ENCODE results near the gene CLK3.

CLK3 gene

DNA sequence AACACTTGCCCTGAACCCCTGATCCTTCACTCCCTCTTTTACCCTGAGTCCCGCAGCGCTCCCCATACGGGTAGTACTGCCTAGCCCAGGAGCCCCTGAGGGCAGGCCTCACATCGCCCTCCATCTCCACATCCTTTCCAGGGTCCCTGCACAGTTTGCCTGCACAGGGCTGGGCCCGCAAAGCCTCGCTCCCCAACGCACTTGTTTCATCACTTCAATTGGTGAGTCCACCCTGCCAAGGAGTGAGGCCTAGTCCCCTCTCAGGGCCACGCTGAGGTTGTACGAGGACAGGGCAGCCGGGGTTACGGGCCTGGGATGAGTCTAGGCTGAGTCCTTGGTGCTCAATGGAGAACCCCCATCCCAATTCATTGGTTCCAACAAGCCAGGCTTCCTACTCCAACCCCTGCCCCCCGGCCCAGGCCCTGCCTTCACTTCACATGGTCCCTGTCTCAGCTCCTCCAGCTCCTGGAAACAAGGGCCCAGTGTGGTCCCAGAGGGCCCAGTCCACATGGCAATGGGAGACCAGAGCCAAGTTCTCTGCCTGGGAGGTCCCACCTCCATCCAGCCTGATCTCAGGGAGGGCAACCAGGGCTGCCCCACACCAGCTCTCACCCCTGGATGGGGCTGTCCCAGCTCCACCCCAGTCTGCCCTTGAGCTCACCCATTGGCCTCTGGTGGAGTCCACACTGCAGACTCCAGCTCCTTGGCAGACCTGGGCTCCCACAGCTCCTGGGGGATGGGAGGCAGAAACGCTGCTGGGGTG, 12.4 kb upstream of the CLK3 start:
- DNase-seq (ENCODE audit: low read depth): no peak

DNA sequence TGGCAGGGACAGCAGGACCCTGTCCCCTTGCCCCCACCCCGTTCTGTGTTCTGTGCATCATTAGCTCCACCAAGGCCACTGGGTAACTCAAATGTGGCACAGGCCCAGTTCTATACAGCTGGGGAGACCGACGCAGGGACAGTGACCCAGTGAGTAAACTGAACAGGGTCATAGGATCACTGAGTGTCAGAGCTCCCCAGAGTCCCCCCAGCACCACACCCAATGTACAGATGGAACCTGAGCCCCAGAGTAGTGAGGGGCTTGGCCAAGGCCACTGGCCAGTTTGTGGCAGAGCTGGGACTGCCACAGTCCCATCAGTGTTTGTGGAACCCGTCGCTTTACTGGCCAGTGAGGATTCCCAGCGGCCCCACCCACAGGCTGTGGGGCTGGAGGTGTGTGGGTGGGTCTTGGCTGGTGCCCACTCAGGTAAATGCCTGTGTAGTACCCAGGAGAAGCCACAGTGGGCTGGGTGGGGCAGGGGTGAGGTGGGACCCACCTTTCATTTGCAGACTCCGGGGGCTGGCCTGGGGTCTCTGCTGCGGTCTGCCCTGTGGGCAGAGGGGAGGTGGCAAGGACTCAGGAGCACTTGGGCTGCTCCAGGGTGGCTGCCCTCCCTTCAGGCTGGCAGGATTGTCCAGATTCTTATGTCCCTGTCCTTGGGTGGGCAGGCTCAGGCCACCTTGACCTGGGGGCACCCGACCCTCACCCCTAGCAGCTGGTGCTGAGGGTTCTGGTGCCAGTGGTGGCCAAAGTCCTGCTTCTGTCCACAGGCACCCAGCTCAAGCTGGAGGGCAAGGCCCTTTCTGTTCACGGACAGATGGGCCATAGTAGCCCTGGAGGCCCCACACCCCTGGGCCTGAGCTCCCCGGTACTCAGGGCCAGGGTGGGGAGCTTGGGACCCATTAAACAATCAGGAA, 11.6 kb upstream of the CLK3 start:
- no peak for DNase-seq (ENCODE audit: low read depth)

DNA sequence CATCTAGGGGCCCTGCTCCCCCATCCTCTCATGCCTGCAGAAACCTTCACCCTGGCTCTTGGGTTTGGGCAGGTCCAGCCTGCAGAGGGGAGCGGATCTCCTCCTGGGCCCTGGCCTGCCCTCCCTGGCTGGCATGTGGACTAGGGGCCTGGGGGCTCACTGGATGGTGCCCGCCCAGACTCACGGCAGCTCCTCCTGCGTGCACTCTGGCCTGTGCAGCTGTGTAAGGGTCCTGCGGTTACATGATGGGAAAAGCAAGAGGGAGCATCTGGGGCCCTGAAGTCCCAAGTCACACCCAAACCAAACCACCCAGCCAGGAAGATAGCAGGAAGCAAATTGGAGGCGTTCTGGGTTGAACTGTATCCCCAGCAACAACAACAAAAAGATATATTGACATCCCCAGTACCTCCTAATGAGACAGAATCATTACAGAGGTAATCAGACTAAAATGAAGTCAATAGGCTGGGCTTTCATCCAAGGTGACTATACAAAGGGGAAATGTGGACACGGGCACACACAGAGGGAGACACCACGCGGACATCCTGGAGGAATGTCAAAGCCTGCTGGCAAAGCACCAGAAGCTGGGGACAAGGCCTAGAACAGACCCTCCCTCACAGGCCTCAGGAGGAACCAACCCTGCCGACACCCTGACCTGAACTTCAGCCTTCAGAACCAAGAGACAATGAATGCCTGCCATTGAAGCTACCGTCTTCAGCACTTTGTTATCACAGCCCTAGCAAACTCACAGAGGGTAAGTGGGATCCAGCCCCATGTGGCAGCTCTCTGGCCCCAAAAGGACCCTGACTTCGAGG, 10.4 kb upstream of the CLK3 start:
- no peak for DNase-seq (ENCODE audit: low read depth)

- DNase-seq (ENCODE audit: low read depth): no peak
These were observed 9.9 kb upstream of the CLK3 start for GRCh38 chr15:74605795-74606150.

DNA sequence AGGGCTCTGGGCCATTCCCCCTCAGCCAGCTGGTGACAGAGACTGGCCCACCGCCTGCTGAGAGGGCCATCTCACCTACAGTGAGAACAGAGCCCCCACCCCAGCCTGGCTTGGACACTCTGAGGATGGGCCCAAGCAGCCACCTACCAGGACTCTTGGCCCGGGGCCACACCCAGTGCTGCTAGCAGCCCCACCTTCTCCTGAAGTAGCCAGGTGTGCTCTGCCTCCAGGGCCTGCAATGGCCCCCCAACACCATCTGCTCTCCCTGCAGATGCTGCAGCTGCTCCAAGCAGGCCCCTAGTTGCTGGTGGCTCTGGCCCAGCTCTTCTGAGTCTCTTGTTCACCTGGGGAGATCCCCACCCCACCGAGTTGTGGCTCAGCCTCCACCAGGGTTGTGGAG, 6.8 kb upstream of the CLK3 start:
- DNase-seq (ENCODE audit: low read depth): no peak

- no peak for DNase-seq (ENCODE audit: low read depth)
These were observed 5.7 kb upstream of the CLK3 start for GRCh38 chr15:74609938-74610301.

DNA sequence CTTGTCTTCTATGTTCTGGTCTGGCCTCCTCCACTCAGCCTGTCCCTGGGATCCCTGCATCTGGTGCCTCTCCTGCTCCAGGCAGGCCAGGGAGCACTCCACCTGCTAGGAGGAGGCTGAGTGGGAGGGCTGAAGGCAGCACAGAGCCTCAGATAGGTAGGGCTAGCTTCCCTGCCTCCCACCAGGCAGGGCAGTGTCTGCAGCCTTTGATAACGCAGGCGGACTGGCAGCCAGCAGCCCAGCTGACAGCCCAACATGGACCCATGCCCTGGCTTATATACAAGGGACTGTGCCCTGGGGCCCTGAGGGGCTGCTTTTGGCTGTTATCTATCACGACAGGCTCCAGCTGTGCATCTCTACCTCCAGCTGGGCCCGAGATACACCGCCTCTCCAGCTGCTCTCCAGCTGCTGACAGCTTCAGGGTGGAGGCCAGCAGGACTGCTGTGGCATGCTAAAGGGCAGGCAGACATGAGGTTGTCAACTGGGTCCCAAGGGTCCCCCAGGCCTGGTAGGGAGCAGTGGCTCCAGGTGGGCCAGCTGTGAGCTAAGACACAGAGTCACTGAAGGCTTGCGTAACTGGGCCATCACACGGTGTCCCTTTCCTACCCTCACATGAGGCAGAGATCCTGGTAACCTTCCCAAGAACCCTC, 5.2 kb upstream of the CLK3 start:
- DNase-seq (ENCODE audit: low read depth): no peak

GRCh38 chr15:74611341-74611740, 4.3 kb upstream of the CLK3 start:
- DNase-seq (ENCODE audit: low read depth): no peak

GRCh38 chr15:74611834-74612233, 3.8 kb upstream of the CLK3 start:
- no peak for DNase-seq (ENCODE audit: low read depth)

DNA sequence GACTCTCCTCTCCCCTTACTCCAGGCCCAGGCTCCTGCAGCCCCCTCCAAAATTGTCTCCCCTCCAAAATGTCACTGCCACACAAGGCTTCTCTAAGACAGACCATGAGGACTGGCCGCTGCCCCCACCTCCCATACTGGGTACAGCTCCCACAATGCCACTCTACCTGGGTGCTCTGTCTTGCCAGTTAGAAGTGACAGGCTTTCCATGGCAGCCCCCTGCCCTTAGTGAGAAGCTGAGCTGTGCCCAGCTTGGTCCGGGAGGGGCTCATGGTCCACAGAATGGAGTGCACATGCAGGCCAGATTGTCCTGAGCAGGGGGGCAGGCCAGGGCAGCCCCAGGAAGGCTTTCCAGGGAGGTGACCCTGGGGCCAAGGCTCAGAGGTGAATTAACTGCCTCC, 3.0 kb upstream of the CLK3 start:
- no peak for DNase-seq (ENCODE audit: low read depth)

DNA sequence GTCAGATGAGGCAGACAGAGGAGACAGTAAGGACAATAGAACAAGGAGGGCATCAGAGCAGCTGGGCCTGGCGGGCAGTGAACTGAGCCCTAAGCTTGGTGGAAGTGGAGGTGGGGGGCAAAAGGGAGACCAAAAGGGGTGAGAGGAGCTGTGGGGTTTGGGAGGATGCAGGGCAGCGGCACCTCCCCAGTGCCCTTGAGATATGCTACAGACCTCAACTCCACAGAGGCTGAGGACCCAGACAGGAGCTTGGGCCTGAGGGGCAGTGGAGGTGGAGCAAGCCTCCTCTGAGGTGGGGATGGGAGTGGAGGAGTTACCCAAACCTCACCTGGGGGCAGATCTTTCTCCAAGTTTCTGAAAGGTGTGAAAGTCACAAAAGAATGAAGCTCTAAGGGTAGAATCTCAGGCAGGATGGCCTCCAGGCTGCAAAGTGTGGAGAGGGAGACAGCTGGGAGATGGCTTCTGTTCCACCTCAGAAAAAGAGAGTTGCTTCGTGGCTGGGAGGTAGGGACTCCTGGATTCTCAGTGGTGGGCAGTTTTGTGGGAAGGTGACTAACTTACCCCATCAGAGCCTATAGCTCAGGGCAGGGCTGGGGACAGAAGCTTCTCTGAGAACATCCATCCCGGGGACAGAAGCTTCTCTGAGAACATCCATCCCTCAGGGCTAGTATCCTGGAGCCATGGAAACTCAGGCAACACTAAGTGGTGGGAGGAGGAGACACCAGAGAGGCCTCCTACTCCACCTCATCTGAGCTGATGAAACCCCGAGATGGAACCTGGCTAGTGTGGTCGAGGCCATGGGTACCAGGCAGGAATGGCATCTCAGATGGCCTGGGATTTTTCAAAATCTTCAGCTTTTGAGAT, 2.3 kb upstream of the CLK3 start:
- DNase-seq (ENCODE audit: low read depth): no peak

- no peak for DNase-seq (ENCODE audit: low read depth)
These were observed 1.5 kb upstream of the CLK3 start for GRCh38 chr15:74613953-74614743.

- peak; percentile 87 for DNase-seq (ENCODE audit: low read depth)
These were observed 710 bp upstream of the CLK3 start for GRCh38 chr15:74614744-74615507.

DNA sequence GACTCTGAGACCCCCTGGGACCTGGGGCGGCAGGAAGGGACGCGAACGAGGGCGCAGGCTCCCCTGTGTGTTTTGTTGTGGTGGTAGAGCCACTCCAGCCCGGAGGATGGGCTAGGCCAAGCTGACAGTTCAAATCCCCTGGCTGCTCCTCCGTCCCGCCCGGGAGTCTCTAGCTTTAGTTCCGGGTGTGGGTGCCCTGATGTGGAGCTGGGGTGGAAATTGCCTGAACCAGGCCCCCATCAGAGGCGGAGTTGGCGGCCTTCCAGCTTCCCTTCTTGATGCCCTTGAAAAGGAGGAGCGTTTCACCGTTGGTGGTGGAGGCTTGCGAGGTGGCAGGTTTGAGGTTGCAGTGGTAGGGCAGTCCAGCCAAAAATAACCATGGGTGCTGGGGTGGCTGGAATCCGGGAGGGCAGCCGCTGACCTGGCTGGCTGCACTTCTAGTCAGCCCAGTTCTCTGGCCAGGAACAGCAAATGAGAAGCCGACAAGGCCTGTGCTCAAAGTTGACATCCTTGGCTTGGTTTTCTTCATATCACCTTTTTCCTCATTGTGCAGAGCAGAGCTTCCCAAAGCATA, 817 bp downstream of the CLK3 start:
- peak; percentile 73 for DNase-seq (ENCODE audit: low read depth)

DNA sequence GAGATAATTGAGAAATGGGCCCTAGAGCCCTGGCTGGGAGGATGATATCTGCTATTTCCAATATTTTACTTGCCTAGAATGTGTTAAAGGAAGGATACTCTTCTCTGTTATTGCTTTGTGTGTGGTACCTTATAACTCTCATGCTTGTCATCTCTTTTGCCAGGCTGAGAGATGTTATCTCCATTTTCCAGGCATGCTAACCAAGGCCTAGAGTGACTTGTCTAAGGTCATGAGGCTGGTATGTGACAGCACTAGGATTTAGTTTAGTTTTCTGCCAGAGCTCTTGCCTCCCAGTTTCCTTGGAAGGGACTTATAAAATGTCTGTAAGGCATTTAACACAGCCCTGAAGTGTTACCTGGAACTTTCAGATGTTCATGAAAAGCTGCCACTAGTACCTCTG, 1.4 kb downstream of the CLK3 start:
- DNase-seq (ENCODE audit: low read depth): no peak

DNA sequence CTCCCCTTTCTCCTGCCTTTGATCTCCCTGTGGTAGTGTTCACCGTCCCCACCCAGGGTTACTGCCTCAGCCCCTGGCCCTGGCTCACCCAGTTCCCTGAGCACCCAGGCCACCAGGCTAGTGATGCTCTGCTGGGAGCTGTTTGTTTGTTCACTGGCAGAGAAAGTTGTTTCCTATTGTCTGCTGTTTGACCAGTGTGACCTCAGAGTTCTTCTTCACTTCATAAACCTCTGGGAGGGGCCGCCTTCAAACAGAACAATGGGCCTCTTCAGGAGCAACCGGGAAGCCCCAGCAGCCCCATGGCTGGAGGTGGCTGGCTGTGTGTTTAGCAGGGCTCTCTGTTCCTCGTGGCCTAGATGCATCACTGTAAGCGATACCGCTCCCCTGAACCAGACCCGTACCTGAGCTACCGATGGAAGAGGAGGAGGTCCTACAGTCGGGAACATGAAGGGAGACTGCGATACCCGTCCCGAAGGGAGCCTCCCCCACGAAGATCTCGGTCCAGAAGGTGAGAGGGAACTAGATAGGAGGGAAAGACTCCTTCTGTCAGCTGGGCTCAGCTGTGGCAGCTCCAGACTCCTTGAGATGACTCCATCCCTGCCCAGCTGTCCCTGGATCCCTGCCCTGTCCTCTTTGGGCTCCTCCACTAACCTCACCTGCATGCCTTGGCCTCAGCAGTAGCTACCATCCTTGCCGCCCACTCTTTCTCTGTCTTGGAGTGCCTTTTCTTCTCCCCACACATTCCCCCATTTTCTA, 3.4 kb downstream of the CLK3 start:
- no peak for DNase-seq (ENCODE audit: low read depth)

DNA sequence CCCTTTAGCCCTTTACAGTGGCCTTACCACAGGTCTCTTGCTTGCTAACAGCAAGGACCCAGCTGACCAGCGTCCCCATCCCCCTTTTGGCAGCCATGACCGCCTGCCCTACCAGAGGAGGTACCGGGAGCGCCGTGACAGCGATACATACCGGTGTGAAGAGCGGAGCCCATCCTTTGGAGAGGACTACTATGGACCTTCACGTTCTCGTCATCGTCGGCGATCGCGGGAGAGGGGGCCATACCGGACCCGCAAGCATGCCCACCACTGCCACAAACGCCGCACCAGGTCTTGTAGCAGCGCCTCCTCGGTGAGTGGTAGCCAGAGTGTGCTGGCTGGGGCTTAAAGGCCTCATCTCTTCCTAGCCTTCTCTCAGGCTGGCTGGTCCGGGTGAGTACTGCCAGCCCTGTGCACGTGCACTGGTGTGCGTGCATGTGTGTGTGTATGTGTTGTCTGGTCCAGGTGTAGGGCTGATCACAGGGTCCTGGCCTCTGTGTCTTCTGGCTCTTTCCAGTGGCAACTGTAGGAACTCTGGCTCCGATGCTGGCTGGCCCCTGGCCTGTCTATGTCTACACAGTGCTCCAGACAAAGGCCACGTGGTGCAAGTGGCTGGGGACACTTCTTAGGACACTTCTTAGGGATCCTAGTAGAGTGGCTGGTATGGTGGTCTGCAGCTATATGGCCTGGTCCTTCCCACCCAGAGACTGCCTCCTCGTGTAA, 4.4 kb downstream of the CLK3 start:
- DNase-seq (ENCODE audit: low read depth): no peak
